GM21528 (cell line): ENCODE results near the gene LRSAM1.
"Not testable (repeated sequence)": the region's sequence is repeated elsewhere in the genome, so short reads cannot be mapped to it uniquely, and the experiment has no call there.

ENCODE experiments used
- ATAC-seq: cut with Tn5 transposase; IDR thresholded peaks from one replicate; pipeline ENCODE4 v1.9.1; 2021; ENCODE audit warnings: mild to moderate bottlenecking, moderate library complexity; ENCODE audit not compliant: unreplicated experiment, low FRiP score

The LRSAM1 gene

GRCh38 chr9:127455324-127455992, 4.1 kb downstream of the LRSAM1 start:
- no peak for ATAC-seq

- no peak for ATAC-seq
Measured at GRCh38 chr9:127457191-127457878, 6.0 kb downstream of the LRSAM1 start.

DNA sequence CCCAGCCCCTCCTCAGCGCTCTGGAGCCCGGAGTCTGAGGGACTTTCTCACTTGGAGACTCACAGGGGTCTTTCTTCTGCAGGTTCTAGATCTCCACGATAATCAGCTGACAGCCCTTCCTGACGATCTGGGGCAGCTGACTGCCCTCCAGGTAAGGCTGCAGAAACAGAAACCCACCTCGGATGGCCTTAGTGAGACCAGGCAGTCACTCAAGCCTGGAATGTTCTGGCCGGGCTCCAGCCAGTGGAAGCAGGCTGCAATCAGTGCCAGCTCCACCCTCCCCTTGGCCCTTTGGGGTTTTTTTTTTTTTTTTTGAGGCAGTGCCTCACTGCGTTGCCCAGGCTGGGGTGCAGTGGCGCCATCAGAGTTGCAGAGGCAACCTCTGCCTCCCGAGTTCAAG, 7.6 kb downstream of the LRSAM1 start:
- ATAC-seq: no peak

DNA sequence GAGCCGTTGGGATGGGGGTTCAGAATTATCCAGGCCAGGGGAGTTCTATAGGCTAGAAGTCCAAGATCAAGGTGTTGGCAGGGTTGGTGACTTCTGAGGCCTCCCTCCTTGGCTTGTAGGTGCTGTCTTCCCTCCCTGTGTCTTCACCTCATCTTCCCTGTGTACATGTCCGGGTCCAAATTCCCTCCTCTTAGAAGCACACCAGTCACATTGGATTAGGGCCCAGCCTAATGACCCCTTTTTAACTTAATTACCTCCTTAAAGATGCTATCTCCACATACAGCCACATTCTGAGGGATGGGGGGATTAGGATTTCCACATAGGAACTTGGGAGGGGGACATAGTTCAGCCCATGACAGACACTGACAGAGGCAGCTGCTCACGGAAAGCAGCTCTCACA, 12.1 kb downstream of the LRSAM1 start:
- no peak for ATAC-seq

GRCh38 chr9:127463911-127464310, 12.6 kb downstream of the LRSAM1 start:
- no peak for ATAC-seq

- ATAC-seq: not testable (repeated sequence)
Measured at GRCh38 chr9:127466407-127466917, 15.2 kb downstream of the LRSAM1 start.

DNA sequence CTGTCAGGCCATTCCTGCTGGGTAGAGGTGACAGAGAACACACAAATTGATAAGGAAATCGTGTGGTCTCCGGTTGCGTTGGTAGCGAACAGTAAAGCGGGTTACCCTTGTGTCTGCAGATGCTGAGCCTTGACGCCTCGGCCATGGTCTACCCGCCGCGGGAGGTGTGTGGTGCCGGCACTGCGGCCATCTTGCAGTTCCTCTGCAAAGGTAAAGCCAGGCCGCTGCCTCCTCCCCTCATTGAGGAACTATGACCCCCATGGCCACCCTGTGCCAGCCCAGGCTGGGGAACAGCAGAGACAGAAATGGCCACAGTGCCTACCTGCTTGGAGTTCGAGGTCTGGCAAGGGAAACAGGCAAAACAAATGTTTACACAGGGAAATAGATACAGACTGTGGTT, 16.3 kb downstream of the LRSAM1 start:
- ATAC-seq: no peak

DNA sequence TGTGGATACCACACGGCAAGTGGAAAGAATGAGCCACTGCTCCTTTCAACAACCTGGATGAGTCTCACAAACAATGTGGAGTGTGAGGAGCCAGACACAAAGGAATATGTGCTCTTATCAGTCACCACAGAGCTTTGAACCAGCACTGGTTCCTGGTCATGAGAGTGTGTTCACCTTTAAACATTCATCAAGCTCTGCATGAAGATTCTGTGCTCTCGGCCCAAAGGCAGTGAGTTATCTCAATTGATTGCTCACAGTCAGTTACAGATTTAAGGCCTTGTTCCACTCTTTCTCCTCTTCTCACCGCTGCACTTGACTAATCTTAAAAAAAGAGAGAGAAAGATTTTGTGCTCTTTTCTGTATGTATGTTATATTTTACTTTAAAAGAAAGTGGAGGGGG, 19.4 kb downstream of the LRSAM1 start:
- no peak for ATAC-seq

DNA sequence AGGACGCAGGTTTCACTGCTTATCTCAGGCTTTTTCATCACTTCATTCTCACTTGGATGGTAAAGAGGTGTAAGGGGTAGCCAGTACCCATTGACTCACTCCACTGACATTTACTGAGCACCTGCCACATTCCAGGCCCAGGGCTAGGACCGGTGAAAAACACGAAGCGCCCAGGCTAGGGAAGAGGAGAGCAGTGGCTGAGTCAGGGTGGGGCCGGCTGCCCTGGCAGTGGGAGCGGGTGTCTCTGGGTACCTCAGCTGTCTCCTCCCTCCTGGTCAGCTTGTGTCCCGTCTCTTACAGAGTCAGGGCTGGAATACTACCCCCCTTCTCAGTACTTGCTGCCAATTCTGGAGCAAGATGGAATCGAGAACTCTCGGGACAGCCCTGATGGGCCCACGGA, 22.2 kb downstream of the LRSAM1 start:
- ATAC-seq: no peak

DNA sequence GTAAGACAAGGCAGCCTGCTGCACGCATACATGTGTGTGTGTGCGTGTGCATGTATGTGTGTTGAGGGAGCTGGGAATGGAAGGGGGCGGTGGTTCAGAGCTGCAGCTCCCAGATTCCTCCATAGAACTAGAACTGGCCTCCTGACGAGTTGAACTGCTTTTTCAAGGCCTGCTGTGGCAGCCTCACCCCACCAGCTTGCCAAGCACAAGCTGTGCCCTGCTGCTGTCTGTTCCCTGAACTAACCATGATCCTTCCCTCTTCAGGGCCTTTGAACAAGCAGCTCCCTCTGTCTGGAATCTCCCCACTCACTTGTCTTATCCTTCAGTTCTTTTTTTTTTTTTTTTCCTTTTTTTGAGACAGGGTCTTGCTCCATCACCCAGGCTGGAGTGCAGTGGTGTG, 22.6 kb downstream of the LRSAM1 start:
- ATAC-seq: no peak

DNA sequence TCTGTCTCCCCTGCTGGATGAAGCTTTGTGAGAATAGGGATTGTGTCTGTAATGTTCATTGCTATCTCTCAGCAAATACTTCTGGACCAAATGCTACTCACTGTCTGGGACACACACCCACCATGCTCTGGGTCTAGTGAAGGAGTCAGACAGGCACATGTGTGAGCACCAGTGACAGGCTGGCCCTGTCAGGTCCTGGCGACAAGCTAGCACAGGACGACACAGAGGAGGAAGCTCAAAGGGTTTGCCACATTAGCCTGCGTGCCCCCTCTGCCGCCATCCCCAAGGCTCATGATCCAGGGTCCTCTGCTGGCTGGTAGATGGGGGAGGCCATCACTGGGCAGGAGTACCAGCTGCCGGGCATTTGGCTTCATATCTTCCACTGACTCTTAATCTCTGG, 23.3 kb downstream of the LRSAM1 start:
- ATAC-seq: no peak

DNA sequence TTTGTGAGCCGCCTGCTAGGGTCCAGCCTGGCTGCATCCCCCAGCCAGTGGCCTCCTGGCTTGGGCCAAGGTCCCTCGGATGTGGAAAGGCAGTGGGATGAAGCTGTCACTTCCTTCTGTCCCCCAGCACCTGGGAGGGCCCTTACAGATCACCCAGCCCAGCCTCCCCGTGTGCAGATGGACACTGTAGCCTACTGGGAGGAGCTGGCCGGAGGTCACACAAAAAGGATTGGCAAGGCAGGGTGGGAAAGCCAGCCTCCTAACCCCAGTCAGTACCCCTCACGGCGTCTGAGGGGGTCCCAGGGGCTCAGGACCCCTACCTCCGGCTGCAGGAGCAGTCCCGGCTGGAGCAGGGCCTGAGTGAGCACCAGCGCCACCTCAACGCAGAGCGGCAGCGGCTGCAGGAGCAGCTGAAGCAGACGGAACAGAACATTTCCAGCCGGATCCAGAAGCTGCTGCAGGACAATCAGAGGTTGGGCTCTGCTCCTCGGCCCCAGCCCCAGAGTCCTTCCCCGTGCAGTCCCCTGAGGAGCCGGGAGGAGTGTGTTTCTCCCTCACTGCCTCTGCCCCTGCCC, 28.3 kb downstream of the LRSAM1 start:
- no peak for ATAC-seq

GRCh38 chr9:127482662-127483061, 31.4 kb downstream of the LRSAM1 start:
- ATAC-seq: no peak

- ATAC-seq: no peak
Measured at GRCh38 chr9:127485995-127486394, 34.7 kb downstream of the LRSAM1 start.

DNA sequence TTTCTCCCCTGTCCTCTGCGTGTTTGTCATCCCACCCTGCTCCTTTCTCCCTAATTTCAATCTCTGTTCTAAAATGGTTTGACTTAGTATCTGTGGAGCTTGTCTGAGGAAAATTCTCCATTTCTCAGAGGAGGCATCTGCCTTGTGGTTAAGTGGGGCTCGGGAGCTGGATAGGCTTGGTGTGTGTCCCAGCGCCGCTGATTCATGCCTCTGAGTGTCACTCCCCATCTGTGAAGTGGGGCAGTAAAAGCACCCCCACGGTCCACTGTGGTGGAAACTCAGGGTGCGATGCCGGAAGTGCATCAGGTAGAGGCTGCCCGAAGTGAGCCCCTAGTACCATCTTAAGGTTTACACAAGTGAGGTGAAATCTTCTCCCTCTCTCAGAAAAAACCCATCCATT, 37.6 kb downstream of the LRSAM1 start:
- ATAC-seq: no peak

DNA sequence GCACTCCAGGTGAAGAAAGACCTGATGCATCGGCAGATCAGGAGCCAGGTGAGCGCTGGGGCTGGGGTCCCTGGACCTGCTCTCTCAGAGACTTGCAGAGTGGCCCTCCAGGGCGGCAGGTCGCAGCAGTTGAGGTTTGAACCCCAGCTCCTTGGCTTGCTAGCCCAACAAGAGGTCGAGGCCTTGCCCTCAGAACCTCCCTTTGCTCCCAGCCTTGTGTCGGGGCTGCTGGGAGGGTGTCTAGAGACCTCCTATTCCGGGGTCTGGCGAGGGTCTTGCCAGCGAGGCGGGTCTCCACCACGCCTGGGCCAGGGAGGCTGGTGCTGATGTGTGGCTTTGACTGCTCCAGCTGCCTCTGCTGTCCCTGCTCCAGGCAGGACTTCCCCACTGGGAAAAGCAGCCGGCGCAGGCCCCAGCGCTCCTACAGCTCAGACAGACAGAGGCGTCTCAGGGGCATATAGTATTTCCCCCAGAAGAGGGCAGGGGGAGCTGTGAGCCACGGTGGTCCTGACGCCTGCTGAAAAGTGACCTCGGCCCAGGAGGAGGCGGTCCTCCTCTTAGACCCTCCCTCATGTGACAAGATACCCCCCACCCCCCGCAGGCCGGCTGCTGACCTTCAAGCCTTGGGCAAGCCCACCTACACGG, 38.3 kb downstream of the LRSAM1 start:
- no peak for ATAC-seq

DNA sequence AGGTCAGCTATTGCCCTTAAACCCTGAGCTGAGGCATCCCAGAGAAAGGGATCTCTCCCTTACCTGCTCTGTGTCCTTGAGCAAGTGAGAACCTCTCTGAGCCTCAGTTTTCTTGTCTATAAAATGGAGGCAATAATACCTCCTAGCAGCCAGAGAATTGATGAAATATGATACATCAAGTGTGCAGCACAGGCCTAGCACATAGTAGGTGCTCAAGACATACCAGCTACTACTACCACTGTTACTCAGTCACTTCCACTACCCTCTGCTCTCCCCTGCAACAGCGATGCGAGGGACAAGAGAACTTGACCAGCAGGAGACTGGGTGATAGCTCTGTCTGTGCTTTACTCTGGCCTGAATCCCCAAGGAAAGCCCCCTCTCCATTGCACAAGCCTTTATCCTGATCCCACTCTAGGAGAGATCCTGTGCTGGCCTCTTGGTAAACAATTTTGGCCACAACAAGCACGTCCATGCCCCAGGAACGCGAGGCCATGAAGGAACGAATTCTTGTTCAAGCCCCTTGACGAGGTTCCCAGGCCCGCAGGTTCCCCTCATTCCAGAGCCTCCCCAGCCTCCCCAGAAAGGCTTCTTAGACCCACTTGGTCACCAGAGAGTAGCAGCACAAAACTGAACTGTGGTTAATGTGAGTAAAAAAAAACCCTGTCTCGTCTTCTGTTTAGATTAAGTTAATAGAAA, 39.4 kb downstream of the LRSAM1 start:
- ATAC-seq: no peak

DNA sequence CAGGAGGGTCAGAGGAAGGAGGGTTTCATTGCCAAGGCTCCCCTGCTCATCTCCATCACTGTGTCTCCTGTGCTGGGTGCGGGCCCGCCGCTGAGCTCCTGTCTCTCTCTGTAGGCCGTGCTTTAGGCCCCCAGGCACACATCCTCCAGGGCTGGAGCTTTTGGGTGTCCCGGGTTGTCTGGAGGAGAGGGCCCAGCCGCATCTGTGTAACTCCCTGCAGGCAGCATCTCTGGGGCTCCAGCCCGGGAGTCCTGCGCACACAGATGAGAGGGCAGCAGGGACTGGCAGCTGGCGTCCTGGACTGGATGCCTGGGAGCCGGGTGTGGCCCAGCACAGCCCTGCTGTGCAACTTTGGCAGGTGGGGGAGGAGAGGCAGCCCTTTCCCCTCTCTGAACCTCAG, 40.2 kb downstream of the LRSAM1 start:
- no peak for ATAC-seq

- ATAC-seq: no peak
Measured at GRCh38 chr9:127492616-127493015, 41.3 kb downstream of the LRSAM1 start.

- no peak for ATAC-seq
Measured at GRCh38 chr9:127493592-127494303, 42.4 kb downstream of the LRSAM1 start.
